AG09319 (cell line): ENCODE data around the gene DDO.

Experiments used
- DNase-seq: peaks from one replicate; pipeline ENCODE4 v3.0.0-alpha.2; 2010; ENCODE audit warnings: low read depth; ENCODE audit errors: extremely low read depth
- TF ChIP-seq, protein P1 (sequence below): IDR thresholded peaks from 2 replicates; pipeline ENCODE4 v1.5.1; 2011; ENCODE audit warnings: low read depth, mild to moderate bottlenecking, inconsistent platforms, low read length, moderate library complexity

The DDO gene

DNA sequence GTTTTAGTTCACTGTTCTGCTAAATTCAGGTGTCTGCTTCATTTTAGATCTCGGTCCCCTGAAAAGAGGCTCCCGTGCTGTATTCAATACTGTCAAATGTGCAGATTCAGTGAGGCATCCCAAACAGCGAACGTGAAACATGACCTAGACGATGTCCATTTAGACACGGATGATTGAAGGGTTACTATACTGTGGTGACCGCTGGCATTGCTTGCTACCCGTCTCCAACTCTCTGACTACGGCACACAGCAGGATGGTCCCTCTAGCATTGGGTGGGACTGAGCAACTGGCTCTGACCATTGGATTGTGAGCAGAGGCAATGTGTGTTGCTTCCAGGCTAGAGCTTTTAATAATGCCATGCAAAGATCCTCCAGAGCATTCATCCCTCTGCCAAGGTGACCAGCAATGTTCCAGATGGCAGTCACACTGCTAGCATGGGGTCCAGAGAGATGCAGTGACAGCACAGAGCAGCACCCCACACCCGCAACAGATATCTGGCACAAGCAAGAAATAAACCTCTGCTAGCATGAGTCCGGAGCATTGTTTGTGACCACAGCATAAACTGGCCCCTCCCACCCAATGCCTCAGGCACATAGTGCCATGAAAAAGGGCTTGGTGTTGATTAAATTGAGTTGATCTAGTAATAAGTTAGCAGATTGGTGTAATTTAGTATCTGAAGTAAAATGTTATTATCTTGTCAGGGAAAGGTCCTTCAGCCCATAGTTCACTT lies 66.2 kb downstream of the DDO start:
- no peak for DNase-seq
- TF ChIP-seq, protein P1, sequence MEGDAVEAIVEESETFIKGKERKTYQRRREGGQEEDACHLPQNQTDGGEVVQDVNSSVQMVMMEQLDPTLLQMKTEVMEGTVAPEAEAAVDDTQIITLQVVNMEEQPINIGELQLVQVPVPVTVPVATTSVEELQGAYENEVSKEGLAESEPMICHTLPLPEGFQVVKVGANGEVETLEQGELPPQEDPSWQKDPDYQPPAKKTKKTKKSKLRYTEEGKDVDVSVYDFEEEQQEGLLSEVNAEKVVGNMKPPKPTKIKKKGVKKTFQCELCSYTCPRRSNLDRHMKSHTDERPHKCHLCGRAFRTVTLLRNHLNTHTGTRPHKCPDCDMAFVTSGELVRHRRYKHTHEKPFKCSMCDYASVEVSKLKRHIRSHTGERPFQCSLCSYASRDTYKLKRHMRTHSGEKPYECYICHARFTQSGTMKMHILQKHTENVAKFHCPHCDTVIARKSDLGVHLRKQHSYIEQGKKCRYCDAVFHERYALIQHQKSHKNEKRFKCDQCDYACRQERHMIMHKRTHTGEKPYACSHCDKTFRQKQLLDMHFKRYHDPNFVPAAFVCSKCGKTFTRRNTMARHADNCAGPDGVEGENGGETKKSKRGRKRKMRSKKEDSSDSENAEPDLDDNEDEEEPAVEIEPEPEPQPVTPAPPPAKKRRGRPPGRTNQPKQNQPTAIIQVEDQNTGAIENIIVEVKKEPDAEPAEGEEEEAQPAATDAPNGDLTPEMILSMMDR: no peak

GRCh38 chr6:110345025-110345424 lies 70.3 kb downstream of the DDO start:
- TF ChIP-seq, protein P1: no peak
- no peak for DNase-seq

DNA sequence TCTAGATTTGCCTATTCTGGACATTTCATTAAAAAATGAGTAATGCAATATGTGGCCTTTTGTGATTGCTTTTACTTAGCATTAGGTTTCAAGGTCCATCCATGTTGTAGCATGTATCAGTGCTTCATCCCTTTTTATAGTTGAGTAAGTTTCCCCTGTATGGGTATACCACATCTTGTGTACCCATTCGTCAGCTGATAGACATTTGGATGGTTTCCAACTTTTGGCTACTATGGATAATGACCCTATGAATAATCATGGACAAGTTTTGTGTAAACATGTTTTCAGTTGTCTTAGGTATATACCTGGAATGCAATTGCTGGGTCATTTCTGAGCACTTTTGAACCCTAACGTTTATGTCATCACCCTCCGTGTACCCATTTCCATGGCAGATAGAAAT lies 72.6 kb downstream of the DDO start:
- TF ChIP-seq, protein P1: no peak
- no peak for DNase-seq
